HCT116 (cell line): ENCODE measurements around the gene URI1.

Experiments
- CTCF ChIP-seq, 3 experiments: fragments of 200-600 bp in 1 of 3; sonication (generic) in 1 of 3; IDR thresholded peaks in 2 of 3; conservative IDR thresholded peaks in 1 of 3; 2 replicates each; pipeline ENCODE4 v1.5.1; 2012 to 2017; ENCODE audit warnings: low read depth in 2 of 3, low read length in 2 of 3, antibody characterized with exemption in 1 of 3, borderline replicate concordance in 1 of 3, control low read depth in 1 of 3, mild to moderate bottlenecking in 1 of 3, mixed read lengths in 1 of 3, mixed run types in 1 of 3, moderate library complexity in 1 of 3; ENCODE audit not compliant: insufficient read depth in 1 of 3
- ELF1 ChIP-seq: IDR thresholded peaks from 2 replicates; pipeline ENCODE4 v1.6.1; 2012; ENCODE audit warnings: low read depth, borderline replicate concordance
- EZH2 ChIP-seq: fragments of 200-600 bp; sonication (generic); IDR thresholded peaks from 2 replicates; pipeline ENCODE4 v1.6.1; 2017; ENCODE audit warnings: antibody characterized with exemption, mixed run types
- EZH2phosphoT487 ChIP-seq: fragments of 200-600 bp; IDR thresholded peaks from 2 replicates; pipeline ENCODE4 v1.6.1; 2018; ENCODE audit warnings: antibody characterized with exemption, borderline replicate concordance
- MAX ChIP-seq: IDR thresholded peaks from 2 replicates; pipeline ENCODE4 v1.6.1; 2012
- POLR2A ChIP-seq: IDR thresholded peaks from 2 replicates; pipeline ENCODE4 v1.7.0; 2011; ENCODE audit warnings: borderline replicate concordance; ENCODE audit not compliant: insufficient read depth, insufficient read length; ENCODE audit errors: extremely low read depth
- POLR2AphosphoS5 ChIP-seq: IDR thresholded peaks from 2 replicates; pipeline ENCODE4 v1.6.1; 2011; ENCODE audit warnings: mild to moderate bottlenecking, low read depth, low read length, moderate library complexity
- TCF7L2 ChIP-seq: IDR thresholded peaks from 2 replicates; pipeline ENCODE4 v1.7.0; 2011; ENCODE audit warnings: borderline replicate concordance, inconsistent platforms; ENCODE audit not compliant: insufficient read depth, insufficient read length; ENCODE audit errors: extremely low read depth
- ZBTB33 ChIP-seq: IDR thresholded peaks from 2 replicates; pipeline ENCODE4 v1.6.1; 2011; ENCODE audit warnings: mild to moderate bottlenecking, low read length, moderate library complexity; ENCODE audit not compliant: insufficient replicate concordance; ENCODE audit errors: extremely low read depth
- ZNF274 ChIP-seq: fragments of 200-500 bp; sonication (Bioruptor generic); IDR thresholded peaks from 2 replicates; pipeline ENCODE4 v1.6.1; 2014; ENCODE audit warnings: mild to moderate bottlenecking, low read depth, low read length, inconsistent platforms

- TF ChIP-seq EZH2 (no peak), POLR2A (no peak), POLR2AphosphoS5 (no peak), CTCF (IDR thresholded peaks at IDR 0.05 in 2 of 3, conservative IDR thresholded peaks at IDR 0.05 in 1 of 3; ENCODE audit: borderline replicate concordance in 1 of 3, insufficient read depth in 1 of 3, low read depth in 2 of 3, low read length in 2 of 3) (no peak), TCF7L2 (no peak), ZBTB33 (no peak), ZNF274 (no peak), MAX (no peak), EZH2phosphoT487 (no peak), ELF1 (no peak)
Measured at GRCh38 chr19:30006207-30006606, 64.2 kb downstream of the URI1 start.
